Gastroesophageal sphincter (tissue), 4 donors: ENCODE measurements around the gene DSG2. TPM values are rescaled to one million over a fixed set of nuclear protein-coding genes. Genes with fewer than 3 reads are reported as not detected.

ENCODE experiments used
- ATAC-seq: fragments of 150-250 bp; one replicate; pipeline ENCODE4 v1.9.1; 2016; ENCODE audit warnings: mild to moderate bottlenecking, moderate library complexity
- H3K27ac ChIP-seq, 4 donors: fragments of 200-600 bp; sonication (generic) in 3 of 4; 1 replicate in 3 of 4; 2 replicates in 1 of 4; pipeline ENCODE4 v1.5.1; 2016 to 2019
- H3K27me3 ChIP-seq: fragments of 200-600 bp; sonication (generic); one replicate; pipeline ENCODE4 v1.5.1; 2019
- H3K36me3 ChIP-seq, 2 donors: fragments of 200-600 bp; sonication (generic); one replicate each; pipeline ENCODE4 v1.5.1; 2019; ENCODE audit warnings: control low read depth in 1 of 2
- H3K4me1 ChIP-seq, 3 donors: fragments of 200-600 bp; sonication (generic); 1 replicate in 2 of 3; 2 replicates in 1 of 3; pipeline ENCODE4 v1.5.1; 2016 to 2019; ENCODE audit warnings: control low read depth in 2 of 3
- H3K4me3 ChIP-seq, 2 donors: fragments of 200-600 bp; sonication (generic); one replicate each; pipeline ENCODE4 v1.5.1; 2019; ENCODE audit warnings: mild to moderate bottlenecking in 1 of 2, moderate library complexity in 1 of 2
- H3K9me3 ChIP-seq, 3 donors: fragments of 200-600 bp; sonication (generic); one replicate each; pipeline ENCODE4 v1.5.1; 2017 to 2019; ENCODE audit warnings: control low read depth in 2 of 3
- EP300 ChIP-seq: sonication (generic); formaldehyde crosslinking; IDR thresholded peaks from one replicate; pipeline ENCODE4 v1.6.1; 2017; ENCODE audit warnings: antibody characterized with exemption, mild to moderate bottlenecking
- POLR2A ChIP-seq, 2 donors: fragments of 450-650 bp; IDR thresholded peaks; one replicate each; pipeline ENCODE4 v1.6.1; 2017; ENCODE audit warnings: antibody characterized with exemption in 2 of 2, mild to moderate bottlenecking in 2 of 2, moderate library complexity in 1 of 2
- POLR2AphosphoS5 ChIP-seq: sonication (generic); formaldehyde crosslinking; IDR thresholded peaks from one replicate; pipeline ENCODE4 v1.6.1; 2017; ENCODE audit warnings: antibody characterized with exemption
- WGBS, 2 donors: methylation state at CpG; one replicate each; pipeline ENCODE4 v1.1.5; 2018; ENCODE audit warnings: low coverage in 1 of 2; 5-methylcytosine and 5-hydroxymethylcytosine counted together
- total RNA-seq, 4 donors: library from RNA; depleted of rRNA; stranded (reverse); fragments of >200 nt; gene quantifications; one replicate each; pipeline ENCODE4 v1.1.0, GENCODE V29; 2016
- TF ChIP-seq, protein P1 (sequence below), 4 experiments: fragments of 200-600 bp in 2 of 4; fragments of 450-650 bp in 2 of 4; sonication (generic) in 1 of 4; IDR thresholded peaks; one replicate each; pipeline ENCODE4 v1.5.1; 2017 to 2019; ENCODE audit warnings: antibody characterized with exemption in 4 of 4, mild to moderate bottlenecking in 2 of 4, moderate library complexity in 2 of 4

DSG2 gene
- total RNA-seq, 4 donors from 2014 or later = 1.4 to 11.4 (median 2.8) TPM

DNA sequence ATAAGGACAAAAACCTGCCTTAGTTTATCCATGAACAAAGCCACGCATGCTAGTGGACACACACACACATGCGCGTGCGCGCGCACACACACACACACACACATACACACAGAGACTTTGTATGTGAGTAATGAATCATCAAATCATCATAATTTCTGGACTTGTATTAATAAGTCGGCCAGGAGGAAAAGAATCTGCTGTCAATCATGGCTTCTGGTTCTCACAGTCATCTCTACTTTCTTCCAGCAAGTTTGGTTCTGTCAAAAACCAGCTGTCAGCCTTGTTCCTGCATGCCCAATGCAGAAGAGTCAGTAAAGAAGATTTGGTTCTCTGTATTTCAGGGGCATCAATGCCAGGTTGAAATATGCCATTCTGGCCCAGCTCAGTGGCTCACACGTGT, 92.6 kb downstream of the DSG2 start:
- Histone ChIP-seq H3K27ac (no peak overlapping the region), H3K36me3 (no peaks in the 10 kb centered on the region), H3K4me1 (no peaks in the 10 kb centered on the region), H3K9me3 (no peaks in the 10 kb centered on the region), H3K4me3 (no peak overlapping the region), H3K27me3 (no peaks in the 10 kb centered on the region)
- TF ChIP-seq EP300 (no peak), POLR2A (IDR thresholded peaks at IDR 0.05) (no peak), POLR2AphosphoS5 (no peak)
- TF ChIP-seq, protein P1, sequence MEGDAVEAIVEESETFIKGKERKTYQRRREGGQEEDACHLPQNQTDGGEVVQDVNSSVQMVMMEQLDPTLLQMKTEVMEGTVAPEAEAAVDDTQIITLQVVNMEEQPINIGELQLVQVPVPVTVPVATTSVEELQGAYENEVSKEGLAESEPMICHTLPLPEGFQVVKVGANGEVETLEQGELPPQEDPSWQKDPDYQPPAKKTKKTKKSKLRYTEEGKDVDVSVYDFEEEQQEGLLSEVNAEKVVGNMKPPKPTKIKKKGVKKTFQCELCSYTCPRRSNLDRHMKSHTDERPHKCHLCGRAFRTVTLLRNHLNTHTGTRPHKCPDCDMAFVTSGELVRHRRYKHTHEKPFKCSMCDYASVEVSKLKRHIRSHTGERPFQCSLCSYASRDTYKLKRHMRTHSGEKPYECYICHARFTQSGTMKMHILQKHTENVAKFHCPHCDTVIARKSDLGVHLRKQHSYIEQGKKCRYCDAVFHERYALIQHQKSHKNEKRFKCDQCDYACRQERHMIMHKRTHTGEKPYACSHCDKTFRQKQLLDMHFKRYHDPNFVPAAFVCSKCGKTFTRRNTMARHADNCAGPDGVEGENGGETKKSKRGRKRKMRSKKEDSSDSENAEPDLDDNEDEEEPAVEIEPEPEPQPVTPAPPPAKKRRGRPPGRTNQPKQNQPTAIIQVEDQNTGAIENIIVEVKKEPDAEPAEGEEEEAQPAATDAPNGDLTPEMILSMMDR (IDR thresholded peaks at IDR 0.05) = no peak
- ATAC-seq = no peak
- 77 to 85% methylated on average over 8 of the region's 8 CpGs for WGBS, 2 donors

DNA sequence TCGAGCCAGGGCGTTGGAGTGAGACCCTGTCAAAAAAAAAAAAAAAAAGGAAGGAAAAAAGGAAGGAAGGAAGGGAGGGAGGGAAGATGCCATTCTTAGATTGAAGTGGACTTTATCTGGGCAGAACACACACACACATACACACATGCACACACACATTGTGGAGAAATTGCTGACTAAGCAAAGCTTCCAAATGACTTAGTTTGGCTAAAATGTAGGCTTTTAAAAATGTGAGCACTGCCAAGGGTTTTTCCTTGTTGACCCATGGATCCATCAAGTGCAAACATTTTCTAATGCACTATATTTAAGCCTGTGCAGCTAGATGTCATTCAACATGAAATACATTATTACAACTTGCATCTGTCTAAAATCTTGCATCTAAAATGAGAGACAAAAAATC, 93.1 kb downstream of the DSG2 start:
- no peaks in the 10 kb centered on the region for H3K9me3 ChIP-seq
- TF ChIP-seq EP300 = no peak
- TF ChIP-seq POLR2A (IDR thresholded peaks at IDR 0.05) = no peak
- TF ChIP-seq POLR2AphosphoS5 = no peak
- TF ChIP-seq, protein P1 (IDR thresholded peaks at IDR 0.05) = no peak
- no peaks in the 10 kb centered on the region for H3K36me3 ChIP-seq
- no peaks in the 10 kb centered on the region for H3K27me3 ChIP-seq
- no peak overlapping the region for H3K27ac ChIP-seq
- no peaks in the 10 kb centered on the region for H3K4me1 ChIP-seq
- 32% methylated on average over 2 of the region's 2 CpGs; no CpG with 5 or more reads in 1 of the 2 donors for WGBS, 2 donors
- ATAC-seq = no peak
- H3K4me3 ChIP-seq = no peak overlapping the region

GRCh38 chr18:31591628-31592027, 93.7 kb downstream of the DSG2 start, which contains the start of gene TTR:
TSS of gene TTR (plus strand) at chr18:31591877. CDS start at chr18:31591903, 26 bp downstream.
- Histone ChIP-seq H3K27ac (no peak within 1 kb of the TSS), H3K4me3 (no peak within 1 kb of the TSS), H3K36me3 (no peaks in the 10 kb centered on the region), H3K27me3 (no peaks in the 10 kb centered on the region), H3K4me1 (no peaks in the 10 kb centered on the region), H3K9me3 (no peaks in the 10 kb centered on the region)
- ATAC-seq = no peak
- TF ChIP-seq POLR2A (IDR thresholded peaks at IDR 0.05) (no peak), EP300 (no peak), POLR2AphosphoS5 (no peak)
- TF ChIP-seq, protein P1 (IDR thresholded peaks at IDR 0.05) = no peak
- WGBS, 2 donors = 57 to 58% methylated on average over 2 to 5 of the region's 5 CpGs

GRCh38 chr18:31592506-31593157, 94.7 kb downstream of the DSG2 start:
- no peaks in the 10 kb centered on the region for H3K27me3 ChIP-seq
- no peak overlapping the region for H3K27ac ChIP-seq
- H3K36me3 ChIP-seq = no peaks in the 10 kb centered on the region
- ATAC-seq = no peak
- no peak for TF ChIP-seq EP300
- TF ChIP-seq POLR2A (IDR thresholded peaks at IDR 0.05) = no peak
- H3K4me1 ChIP-seq = no peaks in the 10 kb centered on the region
- H3K4me3 ChIP-seq = no peak overlapping the region
- no peaks in the 10 kb centered on the region for H3K9me3 ChIP-seq
- WGBS, 2 donors = 62 to 84% methylated on average over 7 to 10 of the region's 10 CpGs

GRCh38 chr18:31595121-31595771, 97.3 kb downstream of the DSG2 start:
- H3K4me1 ChIP-seq = no peaks in the 10 kb centered on the region
- H3K4me3 ChIP-seq = no peak overlapping the region
- 77 to 85% methylated on average over 5 of the region's 5 CpGs for WGBS, 2 donors
- no peaks in the 10 kb centered on the region for H3K27me3 ChIP-seq
- H3K27ac ChIP-seq = no peak overlapping the region
- no peaks in the 10 kb centered on the region for H3K9me3 ChIP-seq
- TF ChIP-seq POLR2A (IDR thresholded peaks at IDR 0.05) (no peak), POLR2AphosphoS5 (no peak), EP300 (no peak)
- H3K36me3 ChIP-seq = no peaks in the 10 kb centered on the region
- no peak for ATAC-seq
